ENCODE measurements around the gene CYGB. TPM values are rescaled to one million over a fixed set of nuclear protein-coding genes. Genes with fewer than 3 reads are reported as not detected.

CYGB gene
- total and polyA plus RNA-seq, 9 of the 15 experiments (the other 6 are each of a cell fraction or from before 2014, with no cell fraction given): 0.08 to 0.95 (median 0.18) TPM; not detected in 5

DNA sequence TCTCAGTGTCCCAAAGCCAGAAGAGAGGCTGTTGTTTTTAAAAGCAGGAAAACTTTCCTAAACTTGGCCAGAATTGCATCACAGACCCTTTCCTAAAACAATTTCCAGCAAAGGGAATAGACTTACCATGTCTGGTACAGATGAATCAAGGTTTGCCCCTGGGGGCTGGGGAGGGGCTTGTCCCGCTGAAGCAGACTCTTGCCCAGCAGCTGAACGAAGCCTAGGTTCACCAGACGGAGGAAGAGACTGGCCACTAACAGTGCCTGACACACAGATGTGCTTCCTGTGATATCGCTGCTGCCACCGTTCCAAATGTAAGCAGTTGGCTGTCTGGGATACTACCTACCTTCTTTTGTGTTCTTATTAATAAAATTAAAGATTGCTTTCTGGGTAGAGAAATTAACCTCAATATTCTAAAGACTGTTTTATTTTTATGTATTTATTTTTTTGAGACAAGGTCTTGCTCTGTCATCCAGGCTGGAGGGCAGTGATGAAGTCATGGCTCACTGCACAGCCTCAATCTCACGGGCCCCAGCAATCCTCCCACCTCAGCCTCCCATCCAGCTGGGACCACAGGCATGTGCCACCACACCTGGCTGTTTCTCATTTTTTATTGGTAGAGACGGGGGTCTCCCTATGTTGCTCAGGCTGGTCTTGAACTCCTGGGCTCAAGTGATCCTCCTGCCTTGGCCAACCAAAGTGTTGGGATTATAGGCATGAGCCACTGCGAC, 15.8 kb upstream of the CYGB start:
- Histone ChIP-seq H3K36me3 (ENCODE audit: control insufficient read depth, insufficient read depth, low read length) (peaks cover 3% of the 10 kb centered on the region; the same call in 2 of the 3 replicates), H3K4me3 (no peak overlapping the region), H4K20me1 (replicated peaks; ENCODE audit: control insufficient read depth, insufficient read depth, low read length) (no peaks in the 10 kb centered on the region), H3K9ac (ENCODE audit: insufficient read depth in 1 of 2, low read depth in 2 of 2, low read length in 2 of 2) (no peak overlapping the region; a peak in 1 of 4 replicates), H2AFZ (ENCODE audit: low read depth, low read length) (no peak overlapping the region), H3K4me1 (replicated peaks in 1 of 2; ENCODE audit: control insufficient read depth in 2 of 2, insufficient read depth in 2 of 2, low read length in 2 of 2) (peaks cover 8 to 10% of the 10 kb centered on the region in 2 experiments), H3K4me2 (ENCODE audit: insufficient read depth, low read length) (no peak overlapping the region), H3K79me2 (ENCODE audit: control insufficient read depth, insufficient read depth, low read length) (peaks cover 21% of the 10 kb centered on the region), H3K27me3 (ENCODE audit: control insufficient read depth in 2 of 2, insufficient read depth in 2 of 2, low read length in 2 of 2) (no peaks in the 10 kb centered on the region), H3K9me1 (ENCODE audit: control insufficient read depth, insufficient read depth, low read length) (no peaks in the 10 kb centered on the region), H3K27ac (ENCODE audit: extremely low read depth, low read depth, low read length) (no peak overlapping the region), H3K9me3 (replicated peaks; ENCODE audit: control insufficient read depth, insufficient read depth, low read depth, low read length) (no peaks in the 10 kb centered on the region)
- WGBS (ENCODE audit: insufficient coverage, low coverage, missing lambda C conversion rate): 50% methylated on average over 8 of the region's 8 CpGs
- ChIA-PET CTCF (ENCODE audit: low intra/inter-chr PET ratio) (no interaction called here), POLR2A (interaction anchor here (1.0 to 1.1 kb wide), 2 partner anchors 9 to 13 kb away, joined by 3 to 7 read pairs; no protein-coding TSS in a partner anchor)
- no TSS peak for BruUV-seq (replicated peaks)
- in situ Hi-C loops (cut with MboI) (no loop called here), intact Hi-C loops (cut with micrococcal nuclease) (no loop called here)
- ATAC-seq (no peak), DNase-seq (ENCODE audit: extremely low read depth in 1 of 4, low spot score in 3 of 4) (no peak), FAIRE-seq (no peak)
- TF ChIP-seq, protein P1, sequence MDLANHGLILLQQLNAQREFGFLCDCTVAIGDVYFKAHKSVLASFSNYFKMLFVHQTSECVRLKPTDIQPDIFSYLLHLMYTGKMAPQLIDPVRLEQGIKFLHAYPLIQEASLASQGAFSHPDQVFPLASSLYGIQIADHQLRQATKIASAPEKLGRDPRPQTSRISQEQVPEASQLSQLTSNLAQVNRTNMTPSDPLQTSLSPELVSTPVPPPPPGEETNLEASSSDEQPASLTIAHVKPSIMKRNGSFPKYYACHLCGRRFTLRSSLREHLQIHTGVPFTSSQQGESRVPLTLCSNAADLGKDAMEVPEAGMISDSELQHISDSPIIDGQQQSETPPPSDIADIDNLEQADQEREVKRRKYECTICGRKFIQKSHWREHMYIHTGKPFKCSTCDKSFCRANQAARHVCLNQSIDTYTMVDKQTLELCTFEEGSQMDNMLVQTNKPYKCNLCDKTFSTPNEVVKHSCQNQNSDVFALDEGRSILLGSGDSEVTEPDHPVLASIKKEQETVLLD (IDR thresholded peaks at IDR 0.05): no peak
- TF ChIP-seq, protein P2, sequence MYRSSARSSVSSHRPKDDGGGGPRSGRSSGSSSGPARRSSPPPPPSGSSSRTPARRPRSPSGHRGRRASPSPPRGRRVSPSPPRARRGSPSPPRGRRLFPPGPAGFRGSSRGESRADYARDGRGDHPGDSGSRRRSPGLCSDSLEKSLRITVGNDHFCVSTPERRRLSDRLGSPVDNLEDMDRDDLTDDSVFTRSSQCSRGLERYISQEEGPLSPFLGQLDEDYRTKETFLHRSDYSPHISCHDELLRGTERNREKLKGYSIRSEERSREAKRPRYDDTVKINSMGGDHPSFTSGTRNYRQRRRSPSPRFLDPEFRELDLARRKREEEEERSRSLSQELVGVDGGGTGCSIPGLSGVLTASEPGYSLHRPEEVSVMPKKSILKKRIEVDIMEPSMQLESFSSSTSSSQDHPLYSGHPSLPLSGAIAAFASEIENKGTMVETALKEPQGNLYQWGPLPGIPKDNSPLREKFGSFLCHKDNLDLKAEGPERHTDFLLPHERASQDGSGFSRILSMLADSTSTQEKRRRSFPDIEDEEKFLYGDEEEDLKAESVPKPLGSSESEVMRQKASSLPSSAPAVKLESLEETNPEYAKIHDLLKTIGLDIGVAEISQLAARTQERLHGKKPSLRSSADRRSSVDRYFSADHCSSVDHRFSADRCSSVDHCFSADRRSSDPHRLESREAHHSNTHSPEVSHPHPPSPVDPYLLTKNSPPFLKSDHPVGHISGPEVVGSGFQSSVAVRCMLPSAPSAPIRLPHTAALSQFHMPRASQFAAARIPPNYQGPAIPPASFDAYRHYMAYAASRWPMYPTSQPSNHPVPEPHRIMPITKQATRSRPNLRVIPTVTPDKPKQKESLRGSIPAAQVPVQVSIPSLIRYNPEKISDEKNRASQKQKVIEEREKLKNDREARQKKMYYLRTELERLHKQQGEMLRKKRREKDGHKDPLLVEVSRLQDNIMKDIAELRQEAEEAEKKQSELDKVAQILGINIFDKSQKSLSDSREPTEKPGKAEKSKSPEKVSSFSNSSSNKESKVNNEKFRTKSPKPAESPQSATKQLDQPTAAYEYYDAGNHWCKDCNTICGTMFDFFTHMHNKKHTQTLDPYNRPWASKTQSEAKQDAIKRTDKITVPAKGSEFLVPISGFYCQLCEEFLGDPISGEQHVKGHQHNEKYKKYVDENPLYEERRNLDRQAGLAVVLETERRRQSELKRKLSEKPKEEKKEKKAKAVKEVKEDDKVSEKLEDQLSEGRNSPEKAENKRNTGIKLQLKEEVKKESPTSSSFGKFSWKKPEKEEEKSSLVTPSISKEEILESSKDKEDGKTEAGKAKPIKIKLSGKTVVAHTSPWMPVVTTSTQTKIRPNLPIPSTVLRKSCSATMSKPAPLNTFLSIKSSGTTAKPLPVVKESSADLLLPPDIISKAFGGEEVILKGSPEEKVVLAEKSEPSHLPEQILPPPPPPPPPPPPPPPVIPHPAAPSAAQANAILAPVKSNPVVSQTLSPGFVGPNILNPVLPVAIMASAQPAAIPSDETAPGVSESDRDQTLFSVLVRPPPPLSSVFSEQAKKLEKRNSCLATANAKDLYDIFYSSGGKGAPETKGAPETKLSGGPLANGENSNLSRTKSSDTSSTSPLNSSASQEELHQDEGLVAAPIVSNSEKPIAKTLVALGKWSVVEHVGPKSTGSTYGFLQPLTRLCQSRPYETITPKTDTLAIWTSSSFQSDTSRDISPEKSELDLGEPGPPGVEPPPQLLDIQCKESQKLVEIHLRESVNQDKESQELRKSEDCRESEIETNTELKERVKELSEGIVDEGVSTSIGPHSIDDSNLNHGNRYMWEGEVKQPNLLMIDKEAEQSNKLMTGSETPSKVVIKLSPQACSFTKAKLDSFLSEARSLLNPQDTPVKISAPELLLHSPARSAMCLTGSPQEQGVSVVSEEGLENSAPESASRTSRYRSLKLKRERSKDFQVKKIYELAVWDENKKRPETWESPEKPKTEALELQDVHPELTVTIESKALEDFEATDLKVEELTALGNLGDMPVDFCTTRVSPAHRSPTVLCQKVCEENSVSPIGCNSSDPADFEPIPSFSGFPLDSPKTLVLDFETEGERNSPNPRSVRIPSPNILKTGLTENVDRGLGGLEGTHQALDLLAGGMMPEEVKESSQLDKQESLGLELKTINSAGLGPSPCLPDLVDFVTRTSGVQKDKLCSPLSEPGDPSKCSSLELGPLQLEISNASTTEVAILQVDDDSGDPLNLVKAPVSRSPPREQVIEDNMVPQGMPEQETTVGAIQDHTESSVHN (IDR thresholded peaks at IDR 0.05; ENCODE audit: borderline replicate concordance in 1 of 2, low read depth in 1 of 2): no peak
- no peak for TF ChIP-seq ZNF263 (CRISPR knock-in tag; IDR thresholded peaks at IDR 0.05; ENCODE audit: borderline replicate concordance)
- no peak for TF ChIP-seq ZFP1 (CRISPR knock-in tag; IDR thresholded peaks at IDR 0.05)
- no peak for TF ChIP-seq DMBX1 (CRISPR knock-in tag; IDR thresholded peaks at IDR 0.05; ENCODE audit: borderline replicate concordance)
- no peak for TF ChIP-seq ZNF311 (CRISPR knock-in tag; IDR thresholded peaks at IDR 0.05)

All from K562 (cell line).